ENCODE results near the gene DSC2.

Gene DSC2

DNA sequence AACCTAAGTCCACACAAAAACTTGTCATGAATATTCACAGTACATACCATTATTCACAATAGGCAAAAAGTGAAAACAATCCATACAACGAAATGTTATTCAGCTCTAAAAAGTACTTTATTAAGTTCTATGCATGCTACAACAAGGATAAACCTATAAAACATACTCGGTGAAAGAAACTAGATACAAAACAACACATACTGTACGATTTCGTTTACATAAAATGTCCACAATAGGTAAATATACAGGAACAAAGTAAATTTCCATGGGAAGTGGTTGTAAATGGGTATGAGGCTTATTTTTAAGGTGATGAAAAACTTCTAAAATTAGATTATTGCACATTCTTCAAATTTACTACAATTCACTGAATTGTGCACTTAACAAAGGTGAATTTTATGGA is 67.7 kb downstream of the DSC2 start:
- TF ChIP-seq, protein P1, sequence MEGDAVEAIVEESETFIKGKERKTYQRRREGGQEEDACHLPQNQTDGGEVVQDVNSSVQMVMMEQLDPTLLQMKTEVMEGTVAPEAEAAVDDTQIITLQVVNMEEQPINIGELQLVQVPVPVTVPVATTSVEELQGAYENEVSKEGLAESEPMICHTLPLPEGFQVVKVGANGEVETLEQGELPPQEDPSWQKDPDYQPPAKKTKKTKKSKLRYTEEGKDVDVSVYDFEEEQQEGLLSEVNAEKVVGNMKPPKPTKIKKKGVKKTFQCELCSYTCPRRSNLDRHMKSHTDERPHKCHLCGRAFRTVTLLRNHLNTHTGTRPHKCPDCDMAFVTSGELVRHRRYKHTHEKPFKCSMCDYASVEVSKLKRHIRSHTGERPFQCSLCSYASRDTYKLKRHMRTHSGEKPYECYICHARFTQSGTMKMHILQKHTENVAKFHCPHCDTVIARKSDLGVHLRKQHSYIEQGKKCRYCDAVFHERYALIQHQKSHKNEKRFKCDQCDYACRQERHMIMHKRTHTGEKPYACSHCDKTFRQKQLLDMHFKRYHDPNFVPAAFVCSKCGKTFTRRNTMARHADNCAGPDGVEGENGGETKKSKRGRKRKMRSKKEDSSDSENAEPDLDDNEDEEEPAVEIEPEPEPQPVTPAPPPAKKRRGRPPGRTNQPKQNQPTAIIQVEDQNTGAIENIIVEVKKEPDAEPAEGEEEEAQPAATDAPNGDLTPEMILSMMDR (IDR thresholded peaks at IDR 0.05): no peak
- TF ChIP-seq ZFX (IDR thresholded peaks at IDR 0.05; ENCODE audit: borderline replicate concordance): no peak
- no peak overlapping the region for H3K27ac ChIP-seq

DNA sequence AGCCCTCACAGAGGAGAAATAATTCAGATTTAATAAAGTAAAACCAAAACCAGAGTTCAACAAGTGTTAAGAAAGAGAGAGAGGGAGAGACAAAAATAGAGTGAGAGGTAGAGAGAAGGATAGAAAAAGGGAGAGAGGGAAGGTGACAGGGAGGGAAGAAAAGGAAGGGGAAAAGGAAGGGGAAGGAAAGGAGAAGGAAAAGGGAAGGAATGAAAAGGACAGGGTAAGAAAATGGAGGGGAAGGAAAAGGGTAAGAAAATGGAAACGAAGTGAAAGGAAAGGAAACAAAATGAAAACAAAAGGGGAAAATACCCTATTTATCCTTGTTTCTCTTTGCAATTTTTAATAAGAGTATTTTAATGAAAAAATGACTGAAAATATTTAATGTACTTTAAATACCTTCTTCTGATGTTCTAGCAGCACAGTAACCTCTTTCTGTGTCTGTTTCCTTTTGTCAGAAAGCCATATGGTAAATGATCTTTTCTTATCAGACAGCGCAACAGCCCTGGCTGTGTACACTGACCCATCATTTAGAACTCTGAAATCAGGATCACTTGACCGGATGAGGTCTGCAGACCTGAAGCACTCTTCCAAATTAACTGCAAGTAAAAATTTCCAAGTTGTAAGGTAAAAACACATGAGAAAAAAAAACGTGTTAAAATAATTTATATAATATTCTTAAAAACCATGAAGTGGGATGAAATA is 71.5 kb downstream of the DSC2 start:
- TF ChIP-seq, protein P1 (IDR thresholded peaks at IDR 0.05): no peak
- no peak for TF ChIP-seq ZFX (IDR thresholded peaks at IDR 0.05; ENCODE audit: borderline replicate concordance)
- H3K27ac ChIP-seq: no peak overlapping the region

DNA sequence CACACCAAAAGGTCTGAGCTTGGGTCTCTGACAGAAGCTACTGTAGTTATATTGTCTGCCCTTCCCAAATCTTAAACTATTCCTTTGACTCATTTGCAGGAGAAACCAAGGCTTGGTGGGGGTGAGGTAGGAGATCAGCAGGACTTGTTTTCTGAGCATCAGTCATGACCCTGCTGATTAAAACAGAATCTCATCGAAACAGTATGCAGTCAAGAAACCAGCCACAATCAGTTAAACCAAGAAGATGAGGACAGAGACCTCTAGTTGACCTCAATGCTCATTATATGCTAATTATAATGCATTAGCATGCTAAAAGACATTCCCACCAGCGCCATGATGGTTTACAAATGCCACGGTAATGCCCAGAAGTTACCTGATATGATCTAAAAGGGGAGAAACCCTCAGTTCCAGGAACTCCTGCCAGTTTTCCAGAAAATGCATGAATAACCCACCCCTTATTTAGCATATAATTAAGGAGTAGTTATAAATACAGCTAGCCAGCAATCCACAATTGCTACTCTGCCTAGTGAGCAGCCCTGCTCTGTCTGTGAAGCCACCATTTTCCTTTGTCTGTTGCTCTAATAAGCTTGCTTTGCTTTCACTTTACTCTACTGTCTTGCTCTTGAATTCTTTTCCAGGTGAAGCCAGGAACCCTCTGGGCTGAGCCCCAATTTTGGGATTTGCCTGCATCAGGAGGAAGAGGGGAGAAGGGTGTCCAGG is 86.3 kb downstream of the DSC2 start:
- no peak overlapping the region for H3K27ac ChIP-seq
- TF ChIP-seq ZFX (IDR thresholded peaks at IDR 0.05; ENCODE audit: borderline replicate concordance): no peak
- TF ChIP-seq, protein P1 (IDR thresholded peaks at IDR 0.05): no peak

DNA sequence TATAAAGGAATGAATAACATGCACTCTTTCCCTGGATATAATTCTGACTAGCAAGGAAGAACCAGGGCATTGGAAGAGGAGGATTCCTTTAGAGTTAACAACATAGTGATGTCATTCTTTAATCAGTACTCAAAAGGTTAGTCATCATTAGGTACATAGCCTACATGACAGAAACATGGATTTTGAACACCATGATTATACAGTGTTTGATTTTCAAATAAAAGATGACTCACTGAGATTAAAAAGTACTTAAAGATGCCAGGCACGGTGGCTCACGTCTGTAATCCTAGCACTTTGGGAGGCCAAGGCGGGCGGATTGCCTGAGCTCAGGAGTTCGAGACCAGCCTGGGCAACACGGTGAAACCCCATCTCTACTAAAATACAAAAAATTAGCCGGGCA is 90.8 kb downstream of the DSC2 start:
- peak overlapping the region; percentile 49 for H3K27ac ChIP-seq

DNA sequence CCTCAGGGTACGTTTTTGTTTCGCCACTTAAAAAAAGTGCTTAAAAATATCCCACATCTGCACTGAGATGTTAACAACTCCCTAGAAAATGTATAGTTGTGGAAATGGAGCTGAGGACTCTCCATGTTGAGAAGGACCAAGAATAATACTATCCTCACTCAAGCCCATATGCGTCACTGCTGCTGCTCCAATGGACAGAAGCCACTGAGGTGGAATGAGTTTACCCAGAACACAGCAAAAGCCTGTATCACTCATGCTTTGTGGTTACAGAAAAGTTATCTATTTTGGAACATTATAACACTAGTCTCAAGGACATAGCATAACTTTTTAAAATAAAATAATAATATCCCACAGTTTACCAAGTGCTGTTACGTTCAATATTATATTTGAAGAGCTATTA is 91.6 kb downstream of the DSC2 start:
- H3K27ac ChIP-seq: peak overlapping the region; percentile 49
- TF ChIP-seq ZFX (IDR thresholded peaks at IDR 0.05; ENCODE audit: borderline replicate concordance): no peak
- TF ChIP-seq, protein P1 (IDR thresholded peaks at IDR 0.05): no peak
